ENCODE results near the gene OR1L1.

The OR1L1 gene

GRCh38 chr9:122672481-122672880, 11.0 kb downstream of the OR1L1 start:
- DNase-seq = no peak
- Mint-ChIP-seq H3K4me1 (no peaks in the 10 kb centered on the region), H3K9me3 (peaks cover 50% of the 10 kb centered on the region), H3K4me3 (no peak overlapping the region), H3K36me3 (ENCODE audit: low read depth) (no peaks in the 10 kb centered on the region), H3K27me3 (ENCODE audit: low read depth, poor library complexity) (peaks cover 18% of the 10 kb centered on the region), H3K27ac (no peak overlapping the region)
- TF ChIP-seq, protein P1, sequence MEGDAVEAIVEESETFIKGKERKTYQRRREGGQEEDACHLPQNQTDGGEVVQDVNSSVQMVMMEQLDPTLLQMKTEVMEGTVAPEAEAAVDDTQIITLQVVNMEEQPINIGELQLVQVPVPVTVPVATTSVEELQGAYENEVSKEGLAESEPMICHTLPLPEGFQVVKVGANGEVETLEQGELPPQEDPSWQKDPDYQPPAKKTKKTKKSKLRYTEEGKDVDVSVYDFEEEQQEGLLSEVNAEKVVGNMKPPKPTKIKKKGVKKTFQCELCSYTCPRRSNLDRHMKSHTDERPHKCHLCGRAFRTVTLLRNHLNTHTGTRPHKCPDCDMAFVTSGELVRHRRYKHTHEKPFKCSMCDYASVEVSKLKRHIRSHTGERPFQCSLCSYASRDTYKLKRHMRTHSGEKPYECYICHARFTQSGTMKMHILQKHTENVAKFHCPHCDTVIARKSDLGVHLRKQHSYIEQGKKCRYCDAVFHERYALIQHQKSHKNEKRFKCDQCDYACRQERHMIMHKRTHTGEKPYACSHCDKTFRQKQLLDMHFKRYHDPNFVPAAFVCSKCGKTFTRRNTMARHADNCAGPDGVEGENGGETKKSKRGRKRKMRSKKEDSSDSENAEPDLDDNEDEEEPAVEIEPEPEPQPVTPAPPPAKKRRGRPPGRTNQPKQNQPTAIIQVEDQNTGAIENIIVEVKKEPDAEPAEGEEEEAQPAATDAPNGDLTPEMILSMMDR (IDR thresholded peaks at IDR 0.05) = no peak

GRCh38 chr9:122684851-122685250, 23.3 kb downstream of the OR1L1 start:
- peaks cover 6% of the 10 kb centered on the region for H3K27me3 Mint-ChIP-seq (ENCODE audit: low read depth, poor library complexity)
- peaks cover 50% of the 10 kb centered on the region for H3K9me3 Mint-ChIP-seq
- TF ChIP-seq, protein P1 (IDR thresholded peaks at IDR 0.05) = no peak
- H3K27ac Mint-ChIP-seq = no peak overlapping the region
- H3K4me3 Mint-ChIP-seq = no peak overlapping the region
- DNase-seq = no peak
- H3K4me1 Mint-ChIP-seq = no peaks in the 10 kb centered on the region
- H3K36me3 Mint-ChIP-seq (ENCODE audit: low read depth) = no peaks in the 10 kb centered on the region

DNA sequence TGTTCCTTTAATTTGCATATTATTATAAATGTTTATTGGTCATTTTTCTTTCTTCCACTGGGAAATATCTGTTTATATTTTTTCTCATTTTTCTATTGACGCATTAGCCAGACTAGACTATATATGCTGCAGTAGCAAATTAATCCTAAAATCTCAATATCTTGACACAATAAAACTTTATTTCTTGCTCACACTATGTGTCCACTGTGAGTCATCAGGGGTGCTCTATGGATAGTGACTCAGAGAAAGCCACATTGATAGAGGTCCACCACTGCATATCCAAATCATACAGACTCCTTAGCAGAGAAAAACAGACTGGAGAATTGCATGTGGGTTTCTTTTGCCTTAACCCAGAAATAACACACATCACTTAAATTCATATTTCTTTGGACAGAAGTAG, 34.2 kb downstream of the OR1L1 start:
- TF ChIP-seq, protein P1 (IDR thresholded peaks at IDR 0.05) = no peak
- peaks cover 5% of the 10 kb centered on the region for H3K27me3 Mint-ChIP-seq (ENCODE audit: low read depth, poor library complexity)
- peaks cover 26% of the 10 kb centered on the region for H3K9me3 Mint-ChIP-seq
- no peak overlapping the region for H3K27ac Mint-ChIP-seq
- H3K4me1 Mint-ChIP-seq = no peaks in the 10 kb centered on the region
- H3K4me3 Mint-ChIP-seq = no peak overlapping the region
- no peaks in the 10 kb centered on the region for H3K36me3 Mint-ChIP-seq (ENCODE audit: low read depth)
- no peak for DNase-seq

All from nephron progenitor cell (in vitro differentiated cells).